Natural killer cell (primary cell): ENCODE results near the gene SYNPR. TPM values are rescaled to one million over a fixed set of nuclear protein-coding genes. Genes with fewer than 3 reads are reported as not detected.

Experiments
- ATAC-seq, 3 donors: fragments of 150-1000 bp in 2 of 3; fragments of 200-7000 bp in 1 of 3; cut with Tn5 transposase; 1 replicate in 1 of 3; 2 replicates in 2 of 3; pipeline ENCODE4 v1.10.0; 2021; ENCODE audit warnings: mild to moderate bottlenecking in 2 of 3, moderate library complexity in 2 of 3
- DNase-seq, 2 donors: peaks; one replicate each; pipeline versions ENCODE4 v3.0.0 to v3.0.0-alpha.2; 2013 to 2021; ENCODE audit warnings: mixed read lengths in 1 of 2
- H3K27ac ChIP-seq: one replicate; pipeline ENCODE4 v1.5.1; 2013; ENCODE audit warnings: mild to moderate bottlenecking, low read length
- H3K27me3 ChIP-seq: one replicate; pipeline ENCODE4 v1.6.1; 2013; ENCODE audit warnings: low read length; ENCODE audit not compliant: control insufficient read depth, insufficient read depth
- H3K36me3 ChIP-seq: one replicate; pipeline ENCODE4 v1.6.1; 2013; ENCODE audit warnings: low read length; ENCODE audit not compliant: control insufficient read depth, insufficient read depth
- H3K4me1 ChIP-seq: one replicate; pipeline ENCODE4 v1.6.1; 2013; ENCODE audit warnings: low read length; ENCODE audit not compliant: control insufficient read depth, insufficient read depth
- H3K4me3 ChIP-seq: one replicate; pipeline ENCODE4 v1.5.1; 2013; ENCODE audit warnings: low read length
- H3K9me3 ChIP-seq: one replicate; pipeline ENCODE4 v1.6.1; 2013; ENCODE audit warnings: low read length; ENCODE audit not compliant: control insufficient read depth, insufficient read depth
- H3K27ac Mint-ChIP-seq, 2 donors: one replicate each; pipeline ENCODE4 v1.8.0; 2022; ENCODE audit warnings: mild to moderate bottlenecking in 2 of 2, mixed read lengths in 2 of 2, moderate library complexity in 1 of 2
- H3K27me3 Mint-ChIP-seq, 2 donors: one replicate each; pipeline ENCODE4 v1.8.0; 2022; ENCODE audit warnings: low read depth in 2 of 2, mixed read lengths in 2 of 2
- H3K36me3 Mint-ChIP-seq: one replicate; pipeline ENCODE4 v1.8.0; 2022; ENCODE audit warnings: mixed read lengths
- H3K4me1 Mint-ChIP-seq, 2 donors: one replicate each; pipeline ENCODE4 v1.8.0; 2022; ENCODE audit warnings: mixed read lengths in 2 of 2
- H3K4me3 Mint-ChIP-seq: one replicate; pipeline ENCODE4 v1.8.0; 2022; ENCODE audit warnings: mild to moderate bottlenecking, moderate library complexity, mixed read lengths
- H3K9me3 Mint-ChIP-seq, 2 donors: one replicate each; pipeline ENCODE4 v1.8.0; 2022; ENCODE audit warnings: mixed read lengths in 2 of 2
- WGBS: methylation state at CpG from one replicate; pipeline ENCODE4 v1.1.7; 2013; ENCODE audit warnings: missing lambda C conversion rate; ENCODE audit not compliant: insufficient coverage; 5-methylcytosine and 5-hydroxymethylcytosine counted together
- intact Hi-C: fragments of 100-400 bp; cut with micrococcal nuclease; formaldehyde crosslinking; loops from one replicate; pipeline ENCODE4 v1.14.2; 2022
- total RNA-seq, 4 donors: library from RNA; stranded (reverse); fragments of 120-200 nt in 1 of 4; gene quantifications; one replicate each; pipeline versions ENCODE4 v1.2.3 to v1.2.4, GENCODE V29; 2013 to 2022
- TF ChIP-seq, protein P1 (sequence below): fragments of 200-600 bp; IDR thresholded peaks from one replicate; pipeline ENCODE4 v1.8.0; 2022; ENCODE audit warnings: antibody characterized with exemption

The SYNPR gene
- total RNA-seq, 3 donors from 2014 or later (not counting 1 experiment from before 2014, with no cell fraction given), result not detected

DNA sequence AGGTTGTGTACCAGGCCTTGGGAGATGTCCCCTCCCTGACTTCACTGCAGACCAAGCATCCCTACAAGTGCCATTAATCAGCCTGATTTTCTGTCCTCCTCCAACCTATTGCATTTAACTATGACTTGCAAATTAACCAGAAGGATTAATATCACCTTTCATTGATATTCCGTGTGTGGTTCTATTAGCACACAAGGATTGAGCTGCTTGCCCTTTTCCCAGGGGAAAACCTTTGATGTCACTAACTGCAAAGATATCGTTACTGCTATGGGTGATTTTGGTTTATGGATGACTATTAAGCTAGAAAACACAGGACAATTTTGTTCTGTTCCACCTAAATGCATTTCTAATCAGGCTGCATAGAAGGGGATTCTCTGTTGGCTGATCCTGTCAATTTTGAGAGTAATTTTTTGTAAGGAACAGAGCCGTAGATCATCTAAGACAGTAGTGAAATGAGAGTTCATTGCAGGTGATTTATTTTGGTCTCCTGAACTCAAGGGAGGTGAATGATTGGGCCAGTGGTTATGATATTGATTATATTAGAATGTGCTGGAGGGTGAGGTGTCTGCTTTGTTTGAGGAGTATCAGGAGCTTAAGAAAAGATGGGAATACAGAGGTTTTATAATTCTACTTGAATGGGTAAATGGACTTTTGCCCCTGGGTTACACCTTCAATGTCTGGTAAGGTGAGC is 196.9 kb downstream of the SYNPR start:
- 87% methylated on average over 3 of the region's 3 CpGs for WGBS
- H3K9me3 Mint-ChIP-seq, result peaks cover 0 to 9% of the 10 kb centered on the region in 2 donors
- no peak overlapping the region for H3K4me3 Mint-ChIP-seq
- H3K27me3 Mint-ChIP-seq, result no peaks in the 10 kb centered on the region
- Histone ChIP-seq H3K4me1 (no peaks in the 10 kb centered on the region), H3K27me3 (no peaks in the 10 kb centered on the region), H3K9me3 (no peaks in the 10 kb centered on the region), H3K27ac (no peak overlapping the region), H3K4me3 (no peak overlapping the region), H3K36me3 (no peaks in the 10 kb centered on the region)
- no peak overlapping the region for H3K27ac Mint-ChIP-seq
- intact Hi-C loops, result no loop called here
- H3K4me1 Mint-ChIP-seq, result no peaks in the 10 kb centered on the region
- DNase-seq (no peak), ATAC-seq (no peak)
- H3K36me3 Mint-ChIP-seq, result no peaks in the 10 kb centered on the region
- TF ChIP-seq, protein P1, sequence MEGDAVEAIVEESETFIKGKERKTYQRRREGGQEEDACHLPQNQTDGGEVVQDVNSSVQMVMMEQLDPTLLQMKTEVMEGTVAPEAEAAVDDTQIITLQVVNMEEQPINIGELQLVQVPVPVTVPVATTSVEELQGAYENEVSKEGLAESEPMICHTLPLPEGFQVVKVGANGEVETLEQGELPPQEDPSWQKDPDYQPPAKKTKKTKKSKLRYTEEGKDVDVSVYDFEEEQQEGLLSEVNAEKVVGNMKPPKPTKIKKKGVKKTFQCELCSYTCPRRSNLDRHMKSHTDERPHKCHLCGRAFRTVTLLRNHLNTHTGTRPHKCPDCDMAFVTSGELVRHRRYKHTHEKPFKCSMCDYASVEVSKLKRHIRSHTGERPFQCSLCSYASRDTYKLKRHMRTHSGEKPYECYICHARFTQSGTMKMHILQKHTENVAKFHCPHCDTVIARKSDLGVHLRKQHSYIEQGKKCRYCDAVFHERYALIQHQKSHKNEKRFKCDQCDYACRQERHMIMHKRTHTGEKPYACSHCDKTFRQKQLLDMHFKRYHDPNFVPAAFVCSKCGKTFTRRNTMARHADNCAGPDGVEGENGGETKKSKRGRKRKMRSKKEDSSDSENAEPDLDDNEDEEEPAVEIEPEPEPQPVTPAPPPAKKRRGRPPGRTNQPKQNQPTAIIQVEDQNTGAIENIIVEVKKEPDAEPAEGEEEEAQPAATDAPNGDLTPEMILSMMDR, result no peak

DNA sequence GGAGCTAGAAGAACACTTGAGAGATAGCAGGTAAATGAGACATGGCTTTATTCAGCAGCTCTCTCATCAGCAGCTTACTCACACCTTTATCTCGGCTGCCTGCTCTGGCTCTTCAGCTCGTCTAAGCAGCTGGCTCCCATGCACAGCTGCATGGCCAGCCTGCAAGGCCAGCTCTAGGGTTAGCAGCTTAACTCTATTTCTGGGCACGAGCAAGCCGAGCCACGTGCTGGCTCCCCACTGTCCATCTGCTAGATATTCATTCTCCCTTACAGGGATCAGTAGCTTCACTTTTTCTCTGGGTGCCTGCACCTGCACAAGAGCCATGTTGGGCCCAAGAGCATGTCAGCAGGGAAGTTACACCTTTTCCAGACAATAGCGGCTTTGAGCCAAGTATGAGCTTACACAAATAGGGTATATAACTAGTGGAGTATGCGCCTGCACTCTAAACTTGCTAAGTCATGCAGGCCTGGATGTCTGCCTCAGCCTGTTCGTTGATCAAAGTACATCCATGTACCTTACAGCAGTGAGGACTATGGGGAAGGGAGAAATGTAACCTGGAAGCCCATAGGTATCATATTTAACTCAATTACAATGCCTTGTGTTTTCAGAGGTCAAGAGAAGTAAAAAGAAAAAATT is 199.5 kb downstream of the SYNPR start:
- Mint-ChIP-seq H3K27me3 (no peaks in the 10 kb centered on the region), H3K4me3 (no peak overlapping the region)

DNA sequence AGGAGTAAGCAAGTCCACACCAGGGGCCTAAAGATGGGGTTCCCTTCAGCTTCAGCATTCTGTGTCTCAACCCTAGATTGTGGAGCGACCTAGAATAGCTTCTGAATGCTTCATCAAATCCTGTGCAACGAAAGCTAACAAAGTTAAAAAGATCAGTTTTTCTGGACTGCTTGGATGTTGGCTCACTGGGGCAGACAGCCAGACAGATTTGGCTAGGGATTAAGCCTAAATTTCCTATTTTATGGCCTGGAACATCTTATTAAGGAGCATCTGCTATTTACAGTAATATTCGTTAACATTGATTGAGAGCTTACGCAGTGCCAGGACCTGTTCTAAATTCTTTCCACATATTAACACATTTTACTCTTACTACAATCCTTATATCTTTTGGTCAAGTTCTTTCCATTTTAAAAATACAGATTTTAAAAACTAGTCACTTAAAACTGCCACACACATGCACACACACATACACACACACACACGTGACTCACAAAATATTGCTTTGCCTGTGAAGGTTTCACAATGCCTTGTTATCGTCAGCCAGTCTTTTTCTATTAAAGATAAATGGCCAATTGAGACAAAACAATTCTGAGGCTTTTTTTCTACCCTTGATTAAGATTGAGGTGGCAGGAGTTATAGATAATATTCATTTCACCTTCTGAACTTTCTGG is 201.0 kb downstream of the SYNPR start:
- H3K36me3 Mint-ChIP-seq, result no peaks in the 10 kb centered on the region
- no peaks in the 10 kb centered on the region for H3K36me3 ChIP-seq
- 83% methylated on average over 6 of the region's 6 CpGs for WGBS
- intact Hi-C loops, result no loop called here
- no peaks in the 10 kb centered on the region for H3K27me3 ChIP-seq
- DNase-seq (no peak), ATAC-seq (no peak)
- TF ChIP-seq, protein P1, result no peak
- no peaks in the 10 kb centered on the region for H3K4me1 ChIP-seq
- H3K4me3 ChIP-seq, result no peak overlapping the region
- no peaks in the 10 kb centered on the region for H3K4me1 Mint-ChIP-seq
- no peak overlapping the region for H3K4me3 Mint-ChIP-seq
- no peaks in the 10 kb centered on the region for H3K27me3 Mint-ChIP-seq
- H3K27ac Mint-ChIP-seq, result no peak overlapping the region
- no peak overlapping the region for H3K27ac ChIP-seq
- peaks cover 0 to 6% of the 10 kb centered on the region in 2 donors for H3K9me3 Mint-ChIP-seq
- no peaks in the 10 kb centered on the region for H3K9me3 ChIP-seq

More for the DNA sequence above, 199.5 kb downstream of the SYNPR start:
- Mint-ChIP-seq H3K9me3 (peaks cover 0 to 7% of the 10 kb centered on the region in 2 donors), H3K4me1 (no peaks in the 10 kb centered on the region), H3K36me3 (no peaks in the 10 kb centered on the region), H3K27ac (no peak overlapping the region)
- Histone ChIP-seq H3K4me3 (no peak overlapping the region), H3K4me1 (no peaks in the 10 kb centered on the region), H3K9me3 (no peaks in the 10 kb centered on the region), H3K27ac (no peak overlapping the region), H3K36me3 (no peaks in the 10 kb centered on the region), H3K27me3 (no peaks in the 10 kb centered on the region)
- ATAC-seq (no peak), DNase-seq (no peak)
- WGBS, result 88% methylated on average over 8 of the region's 8 CpGs
- TF ChIP-seq, protein P1, result no peak
- intact Hi-C loops, result no loop called here
